ENCODE results near the gene BZW2.
A peak's percentile ranks its signal among the peaks of the same experiment; 100 is the strongest.

BZW2 gene

GRCh38 chr7:16726189-16726588 is 80.2 kb downstream of the BZW2 start:
- no peak for DNase-seq

GRCh38 chr7:16727736-16728135 is 81.8 kb downstream of the BZW2 start:
- DNase-seq: no peak

- DNase-seq: no peak
These were observed 82.8 kb downstream of the BZW2 start for GRCh38 chr7:16728811-16729210.

- no peak for DNase-seq
These were observed 83.6 kb downstream of the BZW2 start for GRCh38 chr7:16729541-16729940.

GRCh38 chr7:16730937-16731336 is 85.0 kb downstream of the BZW2 start:
- DNase-seq: no peak

GRCh38 chr7:16732828-16733227 is 86.8 kb downstream of the BZW2 start:
- no peak for DNase-seq

GRCh38 chr7:16734148-16734726 is 88.3 kb downstream of the BZW2 start:
- no peak for DNase-seq

GRCh38 chr7:16735020-16735419 is 89.0 kb downstream of the BZW2 start:
- DNase-seq: no peak

GRCh38 chr7:16738011-16738688 is 92.2 kb downstream of the BZW2 start:
- DNase-seq: no peak

- no peak for DNase-seq
These were observed 94.1 kb downstream of the BZW2 start for GRCh38 chr7:16739863-16740622.

- no peak for DNase-seq
These were observed 94.6 kb downstream of the BZW2 start for GRCh38 chr7:16740623-16740953.

- DNase-seq: no peak
These were observed 95.0 kb downstream of the BZW2 start for GRCh38 chr7:16740996-16741395.

GRCh38 chr7:16741676-16742075 is 95.7 kb downstream of the BZW2 start:
- DNase-seq: no peak

GRCh38 chr7:16742547-16742946 is 96.6 kb downstream of the BZW2 start:
- DNase-seq: no peak

- DNase-seq: no peak
These were observed 97.3 kb downstream of the BZW2 start for GRCh38 chr7:16743236-16743635.

- DNase-seq: no peak
These were observed 98.7 kb downstream of the BZW2 start for GRCh38 chr7:16744518-16745250.

GRCh38 chr7:16745645-16746044 is 99.7 kb downstream of the BZW2 start:
- DNase-seq: no peak

- DNase-seq: no peak
These were observed 101.1 kb downstream of the BZW2 start for GRCh38 chr7:16747102-16747501.

- DNase-seq: peak; percentile 37
These were observed 107.3 kb downstream of the BZW2 start, which contains the start of gene TSPAN13 for GRCh38 chr7:16753102-16753931. TSPAN13 (plus strand) TSS chr7:16753755; CDS start chr7:16753968, 213 bp downstream.

- no peak for DNase-seq
These were observed 108.2 kb downstream of the BZW2 start for GRCh38 chr7:16753932-16754855.

- no peak for DNase-seq
These were observed 108.9 kb downstream of the BZW2 start for GRCh38 chr7:16754856-16755317.
